HG03108 (cell line): ENCODE results near the gene GGCX.

ENCODE experiments used
- ATAC-seq: cut with Tn5 transposase; IDR thresholded peaks from one replicate; pipeline ENCODE4 v1.9.1; 2021; ENCODE audit warnings: moderate library complexity; ENCODE audit not compliant: unreplicated experiment

The GGCX gene

DNA sequence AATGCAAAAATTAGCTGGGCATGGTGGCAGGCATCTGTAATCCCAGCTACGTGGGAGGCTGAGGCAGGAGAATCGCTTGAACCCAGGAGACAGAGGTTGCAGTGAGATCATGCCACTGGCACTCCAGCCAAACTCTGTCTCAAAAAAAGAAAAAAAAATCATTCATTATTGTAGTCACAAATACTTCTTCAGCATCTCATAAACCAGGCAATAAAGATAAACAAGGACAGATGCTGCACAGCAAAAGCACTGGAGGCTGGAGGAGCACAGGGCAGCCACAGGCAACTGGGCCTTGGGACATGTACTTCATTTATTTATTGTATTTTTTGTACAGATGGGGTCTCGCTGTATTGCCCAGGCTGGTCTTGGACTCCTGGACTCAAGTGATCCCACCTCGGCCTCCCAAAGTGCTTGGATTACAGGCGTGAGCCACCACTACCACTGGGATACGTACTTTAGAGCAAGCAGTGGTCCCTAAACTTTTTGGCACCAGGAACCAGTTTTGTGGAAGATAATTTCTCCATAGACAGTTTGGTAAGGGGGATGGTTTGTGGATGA lies 39.1 kb downstream of the GGCX start:
- no peak for ATAC-seq

DNA sequence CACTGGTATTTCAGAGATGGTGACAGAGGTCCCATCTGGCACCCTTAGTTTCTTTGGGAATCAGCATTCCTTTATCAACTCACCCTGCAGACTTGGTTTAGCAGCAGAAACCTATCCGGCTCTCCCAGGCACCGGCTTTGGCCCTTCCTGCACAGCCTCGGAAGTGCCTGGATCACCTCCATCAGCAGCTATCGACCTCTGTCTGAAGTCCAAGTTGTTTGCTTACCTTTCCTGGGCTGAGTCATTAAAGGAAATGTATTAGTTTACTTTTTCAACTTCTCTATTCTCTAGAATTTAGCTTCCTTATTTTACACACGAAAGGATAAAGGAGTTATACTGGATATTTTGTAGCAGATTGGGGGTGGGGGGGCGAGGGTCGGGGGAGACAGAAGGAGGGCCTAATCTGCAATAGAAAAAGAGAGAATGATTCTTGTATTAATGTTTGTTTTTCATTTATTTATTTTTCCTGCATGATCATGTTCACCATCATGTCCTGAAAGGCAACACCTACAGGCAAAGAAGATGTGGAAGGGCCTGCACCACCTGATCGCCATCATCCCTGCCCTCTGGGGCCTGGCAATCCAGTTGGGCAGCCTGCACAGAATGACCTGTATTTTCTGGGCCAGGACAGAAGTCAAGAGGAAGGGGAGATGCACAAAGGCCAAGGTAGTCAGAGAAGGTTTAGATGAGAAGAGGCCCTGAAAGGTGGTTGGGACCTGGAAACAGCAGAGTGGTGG lies 44.5 kb downstream of the GGCX start:
- no peak for ATAC-seq

DNA sequence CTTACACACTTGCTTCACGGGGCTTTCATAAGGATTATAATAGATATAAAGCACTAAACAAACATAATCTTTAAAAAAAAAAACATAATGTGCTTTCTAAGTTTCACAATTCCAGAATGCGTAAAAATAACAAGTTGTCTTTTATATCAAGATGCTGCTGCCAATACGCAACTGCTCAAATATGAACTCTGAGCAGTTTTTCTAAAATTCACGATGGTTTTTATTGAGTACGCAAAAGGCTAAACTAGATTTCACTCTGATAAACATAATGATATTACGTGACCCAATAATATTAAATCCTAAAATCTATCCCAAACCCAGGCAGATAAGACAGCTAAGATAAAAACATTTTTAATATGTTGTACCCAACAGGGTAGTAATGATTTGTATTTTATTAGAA lies 47.0 kb downstream of the GGCX start:
- no peak for ATAC-seq

DNA sequence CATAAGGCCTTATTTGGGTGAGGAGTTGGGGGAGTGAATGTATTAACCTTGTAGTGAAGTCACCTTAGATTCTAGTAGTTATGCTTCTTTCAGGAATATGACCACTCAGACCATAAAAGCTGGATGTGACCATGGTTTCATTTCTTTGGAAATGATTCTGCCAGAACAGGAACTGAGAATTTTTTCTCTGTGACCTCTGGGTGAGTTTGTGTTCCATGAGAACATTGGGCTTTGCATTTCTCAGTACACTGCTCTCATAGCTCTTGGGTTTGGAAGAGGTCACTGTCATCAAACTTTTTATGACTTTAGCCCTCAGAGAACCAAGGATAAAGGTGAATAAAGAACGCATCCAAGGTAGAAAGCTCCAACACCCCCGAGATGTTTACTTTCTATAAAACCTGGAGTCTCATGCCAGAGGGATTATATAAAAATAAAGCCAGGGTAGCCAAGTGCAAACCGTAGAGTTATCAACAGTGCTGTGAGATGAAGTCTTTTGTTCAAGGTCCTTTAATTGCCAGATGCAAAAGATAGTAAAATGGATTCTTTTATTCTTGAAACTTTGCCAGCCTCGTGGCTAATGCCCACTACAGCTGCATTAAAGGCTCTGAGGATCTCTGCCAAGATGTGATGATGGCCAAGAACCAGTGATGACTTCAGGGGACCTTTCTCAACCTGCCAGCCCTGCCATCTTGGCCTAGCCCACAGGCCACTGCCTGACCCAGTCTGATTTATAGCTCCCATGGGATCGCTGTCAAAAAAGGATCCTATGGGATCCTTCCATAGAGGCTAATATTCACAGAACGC lies 50.1 kb downstream of the GGCX start:
- ATAC-seq, result no peak

DNA sequence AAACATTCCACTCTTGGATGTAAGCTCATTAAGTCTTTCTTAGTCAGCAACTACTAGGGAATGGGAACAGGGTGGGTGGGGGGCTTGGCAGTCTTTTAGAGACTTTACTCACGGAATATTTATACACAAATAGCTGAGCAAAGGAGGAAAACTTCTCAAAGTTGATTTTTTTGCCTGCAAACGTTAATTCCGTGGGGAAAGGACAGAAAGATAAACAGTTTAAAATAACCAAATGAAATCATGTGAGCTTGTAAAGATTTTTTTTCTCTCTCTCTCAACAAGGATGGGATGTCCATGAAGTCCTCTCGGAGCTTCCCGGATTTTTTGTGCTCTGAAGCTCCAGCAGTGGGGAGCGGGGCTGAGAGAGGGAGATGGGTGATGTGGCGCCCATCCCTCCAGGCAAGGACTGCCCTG lies 54.5 kb downstream of the GGCX start:
- ATAC-seq, result no peak

DNA sequence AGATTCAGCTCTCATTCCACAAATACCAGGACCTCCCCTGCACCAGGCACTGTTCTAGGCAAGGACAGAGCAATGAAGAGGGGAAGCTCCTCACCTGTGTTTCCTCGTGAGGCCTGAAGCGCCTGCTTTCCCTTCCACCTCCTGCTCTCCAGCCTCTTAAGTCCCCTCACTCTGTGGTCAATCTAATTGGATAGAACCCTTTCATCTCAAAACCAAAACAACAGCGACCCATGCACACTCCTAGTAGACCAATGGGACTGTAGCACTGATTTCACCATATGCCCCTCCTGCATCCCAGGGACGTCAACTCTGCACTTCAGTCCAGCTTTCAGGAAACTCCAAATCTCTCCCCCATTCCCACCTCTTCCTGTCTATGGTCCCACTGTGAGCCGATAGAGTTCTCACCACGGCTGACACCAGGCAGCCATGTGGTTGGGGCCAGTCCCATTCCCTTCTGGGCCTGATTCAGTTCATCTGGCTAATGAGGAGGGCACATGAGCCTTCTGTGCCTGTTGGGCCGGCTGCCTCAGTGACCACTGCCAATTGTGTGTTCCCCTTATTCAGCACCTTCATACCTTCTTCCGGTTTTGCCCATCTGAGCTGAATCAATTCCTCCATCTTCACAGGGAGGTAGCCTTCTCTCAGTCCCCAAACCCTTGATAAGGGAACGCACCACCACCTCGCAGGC lies 55.6 kb downstream of the GGCX start:
- no peak for ATAC-seq

DNA sequence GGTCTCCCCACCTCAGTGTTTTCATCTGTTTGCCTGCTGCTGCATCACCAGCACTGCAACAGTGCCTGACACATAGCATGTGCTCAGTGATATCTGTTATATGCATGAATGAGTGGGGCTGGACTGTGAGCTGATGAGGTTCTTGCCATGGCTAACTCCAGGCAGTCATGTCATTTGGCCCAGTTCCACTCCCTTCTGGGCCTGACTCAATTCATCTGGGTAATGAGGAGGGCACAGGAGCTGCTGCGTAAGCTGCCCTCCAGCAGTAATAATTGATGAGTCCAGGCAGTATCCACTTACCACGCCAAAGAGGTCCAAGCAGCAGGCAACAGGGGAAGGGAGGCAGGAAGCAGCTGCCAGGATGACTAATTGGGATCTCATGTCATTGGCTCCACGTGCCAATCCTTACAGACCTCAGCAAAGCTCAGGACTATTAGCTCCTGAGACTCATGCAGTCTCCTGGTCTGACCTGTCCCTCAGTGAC lies 56.5 kb downstream of the GGCX start:
- ATAC-seq, result no peak

DNA sequence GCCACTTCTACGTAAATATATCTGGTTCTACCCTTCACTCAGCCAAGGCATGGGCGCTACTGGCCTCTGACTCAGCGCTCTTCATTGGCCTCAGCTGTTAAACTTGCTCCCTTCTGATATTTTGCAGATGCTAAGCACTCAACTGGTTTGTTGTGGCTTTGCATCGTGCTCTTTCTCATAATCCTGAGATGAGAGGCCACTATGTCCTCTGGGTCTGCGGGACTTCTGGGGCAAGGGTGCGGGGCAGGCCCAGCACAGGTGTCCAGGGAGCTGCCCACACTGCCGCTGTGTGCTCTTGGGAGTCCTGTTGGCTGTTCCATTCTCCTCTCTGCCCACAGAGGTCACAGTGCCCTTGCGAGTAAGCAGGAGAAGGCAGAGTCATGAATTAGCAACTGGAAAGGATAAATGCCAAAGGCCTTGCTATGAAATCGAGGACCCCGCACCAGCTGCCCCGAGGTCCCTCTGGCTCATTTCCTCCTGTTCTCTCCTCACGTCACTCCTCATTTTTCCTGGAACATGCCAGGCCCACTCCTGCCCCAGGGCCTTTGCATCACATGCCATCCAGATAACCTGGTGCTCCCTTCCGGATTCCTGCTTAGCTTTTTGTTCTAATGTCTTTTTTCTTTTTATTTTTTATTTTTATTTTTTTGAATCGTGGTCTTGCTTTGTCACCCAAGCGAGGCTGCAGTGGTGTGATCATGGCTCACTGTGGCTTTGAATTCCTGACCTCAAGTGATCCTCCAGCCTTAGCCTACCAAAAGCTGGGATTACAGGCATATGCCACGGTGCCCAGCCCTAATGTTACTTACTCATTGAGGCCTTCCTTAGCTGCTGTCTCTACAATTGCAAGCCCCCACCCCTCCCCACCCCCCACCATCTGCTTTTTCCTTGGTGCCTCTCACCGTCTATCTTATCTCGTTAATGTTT lies 57.2 kb downstream of the GGCX start:
- ATAC-seq, result no peak

DNA sequence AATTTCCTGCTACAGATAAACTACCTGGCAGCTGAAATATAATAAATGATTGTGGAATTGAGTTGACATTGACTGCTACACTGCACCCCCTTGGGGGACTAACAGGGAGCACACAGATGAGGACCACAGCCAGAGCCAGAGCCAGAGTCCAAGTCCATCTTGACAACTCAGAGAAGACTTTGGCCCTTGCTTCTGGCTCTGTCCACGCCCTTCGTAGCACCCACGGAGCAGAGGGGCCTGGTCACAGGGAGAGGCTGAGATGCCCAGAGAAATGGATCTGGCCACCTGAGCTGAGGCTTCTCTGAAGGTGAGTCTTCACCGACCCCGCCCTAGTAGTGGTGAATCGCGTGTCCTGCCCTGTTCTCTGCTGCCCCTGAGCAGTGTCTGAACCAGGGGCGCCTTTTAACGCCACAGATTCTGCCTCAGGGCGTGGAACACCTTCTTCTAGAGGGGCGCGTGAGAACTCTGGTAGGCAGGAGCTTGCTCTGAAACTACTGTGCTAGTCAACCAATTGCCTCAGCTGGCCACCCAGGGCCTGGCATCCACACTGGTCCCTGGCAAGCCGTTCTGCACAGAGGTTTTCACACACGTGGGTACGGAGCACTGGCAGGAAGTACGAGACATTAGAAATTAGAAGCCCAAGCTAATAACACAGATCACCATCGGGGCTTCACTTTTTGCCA lies 58.0 kb downstream of the GGCX start:
- no peak for ATAC-seq

DNA sequence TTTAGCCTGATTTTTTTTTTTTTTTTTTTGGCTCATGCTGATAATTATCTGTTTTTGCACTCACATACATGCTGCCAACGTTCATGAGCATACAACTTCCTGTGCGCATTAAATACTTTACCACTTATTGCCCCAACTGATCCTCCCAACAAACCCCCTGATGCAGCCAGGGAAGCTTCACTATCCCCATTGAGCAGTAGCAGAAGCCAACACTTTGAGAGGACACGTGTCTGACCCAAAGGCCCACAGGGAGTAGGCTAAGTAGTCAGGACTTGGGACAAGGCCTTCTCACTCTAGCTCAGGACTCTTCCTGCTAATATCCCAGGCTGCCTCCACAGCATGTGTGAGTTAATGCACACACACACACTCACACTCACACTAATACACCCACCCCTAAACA lies 58.6 kb downstream of the GGCX start:
- ATAC-seq, result no peak

DNA sequence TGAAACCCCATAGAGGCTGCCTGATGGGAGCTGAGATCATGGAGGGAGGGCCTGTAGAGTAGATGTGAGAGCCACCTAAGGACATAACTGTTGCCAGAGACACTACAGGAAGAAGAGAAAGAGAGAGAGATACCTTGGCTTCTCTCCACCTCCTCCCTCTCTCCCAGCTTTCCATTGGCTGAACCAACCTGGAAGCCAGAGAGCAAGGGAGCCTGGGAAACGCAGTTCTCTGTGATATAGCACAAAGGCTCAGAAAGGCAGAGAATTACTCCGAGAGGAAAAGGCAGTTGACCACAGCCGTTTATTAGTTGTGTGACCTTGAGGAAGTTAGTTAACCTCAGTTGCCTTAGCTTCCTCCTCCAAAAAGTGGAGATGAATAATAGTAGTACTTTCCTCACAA lies 60.0 kb downstream of the GGCX start:
- ATAC-seq, result no peak

DNA sequence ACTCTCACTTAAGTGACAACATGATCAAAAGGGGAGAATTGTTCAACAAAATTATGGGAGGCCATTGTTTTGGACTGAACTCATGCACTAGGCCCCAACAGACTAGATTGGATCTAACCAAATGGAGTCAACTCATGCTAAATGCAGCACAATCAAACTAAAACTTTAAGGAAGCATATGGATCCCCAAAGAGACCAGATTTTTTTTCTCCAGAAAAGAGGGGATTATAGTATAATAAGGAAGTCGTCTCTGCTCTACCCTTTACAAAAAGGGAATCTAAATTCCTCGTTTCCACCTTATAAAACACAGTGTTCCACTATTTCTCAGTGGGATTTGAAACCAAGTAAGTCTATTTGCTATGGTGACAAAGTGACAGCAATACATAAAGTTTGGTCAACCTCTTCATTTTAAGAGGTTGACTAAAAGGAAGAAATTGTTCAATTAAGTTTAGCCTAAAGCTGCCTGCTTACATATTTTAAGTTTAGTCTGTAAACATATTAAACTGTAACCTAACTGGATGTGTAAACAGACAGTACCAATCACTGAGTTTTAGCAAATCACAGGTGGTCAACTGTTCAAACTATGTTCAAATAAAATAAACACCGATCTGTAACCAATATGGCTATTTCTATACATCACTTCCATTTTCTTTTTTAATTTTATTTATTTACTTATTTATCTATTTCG lies 63.2 kb downstream of the GGCX start:
- no peak for ATAC-seq

DNA sequence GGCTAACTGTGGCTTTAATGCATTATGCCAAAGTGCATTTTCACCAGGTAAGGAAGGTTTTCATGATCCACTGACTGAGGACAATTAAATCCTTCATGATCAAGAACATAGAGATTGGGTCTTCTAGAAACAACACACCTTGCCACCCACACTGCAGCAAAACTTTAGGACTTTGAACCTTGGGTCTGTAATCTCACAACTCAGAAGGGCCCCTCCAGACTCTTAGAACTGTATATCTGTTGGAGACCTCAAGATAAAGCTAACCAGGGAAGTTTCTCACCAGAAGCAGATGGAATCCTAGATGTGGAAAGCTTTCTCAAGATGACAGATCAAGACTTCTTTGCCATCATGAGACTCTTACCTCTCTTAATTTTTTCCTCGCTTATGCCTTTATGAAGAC lies 64.9 kb downstream of the GGCX start:
- ATAC-seq, result no peak
